Hepatocyte (in vitro differentiated cells): ENCODE data around the gene NDUFB11. TPM values are rescaled to one million over a fixed set of nuclear protein-coding genes. Genes with fewer than 3 reads are reported as not detected.
A peak's percentile ranks its signal among the peaks of the same experiment; 100 is the strongest.

ENCODE experiments used
- DNase-seq: peaks from one replicate; pipeline ENCODE4 v3.0.0-alpha.2; 2016; ENCODE audit warnings: low spot score
- H2AFZ ChIP-seq: fragments of 200-600 bp; sonication (generic); 2 replicates; pipeline ENCODE4 v1.6.0; 2016; ENCODE audit warnings: antibody characterized with exemption, mild to moderate bottlenecking
- H3K27ac ChIP-seq: fragments of 200-600 bp; sonication (generic); 2 replicates; pipeline ENCODE4 v1.5.1; 2016; ENCODE audit warnings: mild to moderate bottlenecking
- H3K27me3 ChIP-seq: fragments of 200-600 bp; sonication (generic); 2 replicates; pipeline ENCODE4 v1.6.1; 2016
- H3K36me3 ChIP-seq: fragments of 200-600 bp; sonication (generic); replicated peaks from 2 replicates; pipeline ENCODE4 v1.5.1; 2016; ENCODE audit warnings: low read depth; ENCODE audit not compliant: insufficient read depth
- H3K4me1 ChIP-seq: fragments of 200-600 bp; sonication (generic); 2 replicates; pipeline ENCODE4 v1.5.1; 2016; ENCODE audit warnings: mild to moderate bottlenecking, moderate library complexity; ENCODE audit not compliant: insufficient read depth
- H3K4me2 ChIP-seq: fragments of 200-600 bp; sonication (generic); 2 replicates; pipeline ENCODE4 v1.6.0; 2016
- H3K4me3 ChIP-seq: fragments of 200-600 bp; sonication (generic); 2 replicates; pipeline ENCODE4 v1.5.1; 2016; ENCODE audit warnings: mild to moderate bottlenecking
- H3K79me2 ChIP-seq: fragments of 200-600 bp; sonication (generic); 2 replicates; pipeline ENCODE4 v1.6.0; 2017; ENCODE audit warnings: mild to moderate bottlenecking
- H3K9me2 ChIP-seq: fragments of 200-600 bp; sonication (generic); replicated peaks from 2 replicates; pipeline ENCODE4 v1.6.0; 2017; ENCODE audit warnings: mild to moderate bottlenecking; ENCODE audit not compliant: insufficient read depth
- H3K9me3 ChIP-seq: fragments of 200-600 bp; sonication (generic); 2 replicates; pipeline ENCODE4 v1.5.1; 2016; ENCODE audit warnings: low read depth, mild to moderate bottlenecking
- H4K20me1 ChIP-seq: fragments of 200-600 bp; sonication (generic); 2 replicates; pipeline ENCODE4 v1.6.0; 2016; ENCODE audit warnings: mild to moderate bottlenecking; ENCODE audit not compliant: insufficient read depth, poor library complexity, severe bottlenecking
- EZH2 ChIP-seq: fragments of 200-600 bp; sonication (generic); IDR thresholded peaks from 2 replicates; pipeline ENCODE4 v1.6.1; 2016; ENCODE audit warnings: antibody characterized with exemption, mild to moderate bottlenecking, borderline replicate concordance
- EZH2phosphoT487 ChIP-seq: fragments of 200-600 bp; sonication (generic); IDR thresholded peaks from one replicate; pipeline ENCODE4 v1.6.1; 2018; ENCODE audit warnings: antibody characterized with exemption, mild to moderate bottlenecking, low read depth, moderate library complexity; ENCODE audit not compliant: unreplicated experiment, severe bottlenecking
- WGBS: methylation state at CpG from one replicate; pipeline ENCODE4 v1.1.6; 2016; ENCODE audit warnings: low lambda C conversion rate; ENCODE audit errors: missing lambda C conversion rate; 5-methylcytosine and 5-hydroxymethylcytosine counted together
- polyA plus RNA-seq: library from polyadenylated mRNA; unstranded; fragments of >200 nt; fragmentation: Nextera tagmentation; extraction: Ambion mirVana; gene quantifications from 2 replicates; pipeline ENCODE4 v1.2.1, GENCODE V29; 2016
- total RNA-seq: library from RNA; depleted of rRNA; stranded (reverse); fragments of >200 nt; gene quantifications from 2 replicates; pipeline ENCODE4 v1.2.3, GENCODE V29; 2014
- TF ChIP-seq, protein P1 (sequence below): fragments of 200-600 bp; sonication (generic); IDR thresholded peaks from 2 replicates; pipeline ENCODE4 v1.5.1; 2016; ENCODE audit warnings: antibody characterized with exemption, mild to moderate bottlenecking; ENCODE audit not compliant: poor library complexity

Gene NDUFB11
- total and polyA plus RNA-seq, 2 experiments from 2014 or later, result 65.4 to 168 TPM

DNA sequence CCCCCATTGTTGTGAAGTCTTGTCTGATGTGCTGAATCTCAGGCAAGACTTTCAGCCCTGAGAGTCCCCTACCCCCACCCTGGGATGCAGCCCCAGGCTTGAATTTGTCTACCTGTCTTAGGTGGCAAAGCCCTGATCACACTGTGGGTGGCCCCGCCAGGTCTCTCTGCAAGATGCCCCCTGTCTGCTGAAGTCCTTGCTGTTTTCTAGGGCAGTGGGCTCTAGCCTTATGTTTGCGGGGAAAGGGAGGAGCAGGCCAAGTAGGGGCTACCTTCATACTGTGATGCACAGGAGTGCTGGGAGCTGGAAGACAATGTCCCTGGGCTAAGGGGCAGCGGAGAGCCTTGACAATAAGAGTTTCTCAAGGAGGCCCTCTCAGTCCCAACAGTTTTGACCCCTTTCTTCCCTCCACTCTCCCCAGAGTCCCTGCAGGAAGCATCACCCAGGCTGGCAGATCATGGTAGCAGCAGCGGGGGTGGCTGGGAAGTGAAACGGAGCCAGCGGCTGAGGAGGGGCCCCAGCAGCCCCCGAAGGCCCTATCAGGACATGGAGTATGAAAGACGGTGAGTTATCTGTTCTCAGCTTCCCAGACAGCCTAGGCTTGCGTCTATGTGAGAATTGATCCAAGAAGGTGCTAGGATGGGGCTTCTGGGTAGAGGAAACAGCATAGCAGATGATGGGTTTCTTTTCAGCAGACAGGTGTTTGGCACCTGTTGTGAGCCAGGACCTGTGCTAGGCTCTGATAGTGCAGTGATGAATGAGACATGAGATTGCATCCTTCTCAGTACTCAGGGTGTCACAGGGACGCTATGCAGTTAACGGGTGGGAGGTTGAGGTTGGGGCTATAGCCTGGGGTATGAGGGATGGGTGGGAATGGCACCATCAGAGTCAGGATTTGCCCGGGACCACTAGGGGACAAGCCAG is 2.7 kb upstream of the NDUFB11 start:
- 76% methylated on average over 12 of the region's 12 CpGs for WGBS
- no peaks in the 10 kb centered on the region for H3K27me3 ChIP-seq
- peaks cover 4% of the 10 kb centered on the region for H3K4me1 ChIP-seq
- H3K27ac ChIP-seq, result no peak overlapping the region
- no peaks in the 10 kb centered on the region for H3K36me3 ChIP-seq
- no peak overlapping the region for H3K4me3 ChIP-seq
- H4K20me1 ChIP-seq, result peaks cover 29% of the 10 kb centered on the region
- no peaks in the 10 kb centered on the region for H3K9me2 ChIP-seq
- peaks cover 70% of the 10 kb centered on the region for H3K79me2 ChIP-seq
- TF ChIP-seq EZH2 (no peak), EZH2phosphoT487 (no peak)
- TF ChIP-seq, protein P1, sequence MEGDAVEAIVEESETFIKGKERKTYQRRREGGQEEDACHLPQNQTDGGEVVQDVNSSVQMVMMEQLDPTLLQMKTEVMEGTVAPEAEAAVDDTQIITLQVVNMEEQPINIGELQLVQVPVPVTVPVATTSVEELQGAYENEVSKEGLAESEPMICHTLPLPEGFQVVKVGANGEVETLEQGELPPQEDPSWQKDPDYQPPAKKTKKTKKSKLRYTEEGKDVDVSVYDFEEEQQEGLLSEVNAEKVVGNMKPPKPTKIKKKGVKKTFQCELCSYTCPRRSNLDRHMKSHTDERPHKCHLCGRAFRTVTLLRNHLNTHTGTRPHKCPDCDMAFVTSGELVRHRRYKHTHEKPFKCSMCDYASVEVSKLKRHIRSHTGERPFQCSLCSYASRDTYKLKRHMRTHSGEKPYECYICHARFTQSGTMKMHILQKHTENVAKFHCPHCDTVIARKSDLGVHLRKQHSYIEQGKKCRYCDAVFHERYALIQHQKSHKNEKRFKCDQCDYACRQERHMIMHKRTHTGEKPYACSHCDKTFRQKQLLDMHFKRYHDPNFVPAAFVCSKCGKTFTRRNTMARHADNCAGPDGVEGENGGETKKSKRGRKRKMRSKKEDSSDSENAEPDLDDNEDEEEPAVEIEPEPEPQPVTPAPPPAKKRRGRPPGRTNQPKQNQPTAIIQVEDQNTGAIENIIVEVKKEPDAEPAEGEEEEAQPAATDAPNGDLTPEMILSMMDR, result no peak
- H3K4me2 ChIP-seq, result peak overlapping the region; percentile 82
- H2AFZ ChIP-seq, result no peak overlapping the region
- no peak for DNase-seq
- no peaks in the 10 kb centered on the region for H3K9me3 ChIP-seq

DNA sequence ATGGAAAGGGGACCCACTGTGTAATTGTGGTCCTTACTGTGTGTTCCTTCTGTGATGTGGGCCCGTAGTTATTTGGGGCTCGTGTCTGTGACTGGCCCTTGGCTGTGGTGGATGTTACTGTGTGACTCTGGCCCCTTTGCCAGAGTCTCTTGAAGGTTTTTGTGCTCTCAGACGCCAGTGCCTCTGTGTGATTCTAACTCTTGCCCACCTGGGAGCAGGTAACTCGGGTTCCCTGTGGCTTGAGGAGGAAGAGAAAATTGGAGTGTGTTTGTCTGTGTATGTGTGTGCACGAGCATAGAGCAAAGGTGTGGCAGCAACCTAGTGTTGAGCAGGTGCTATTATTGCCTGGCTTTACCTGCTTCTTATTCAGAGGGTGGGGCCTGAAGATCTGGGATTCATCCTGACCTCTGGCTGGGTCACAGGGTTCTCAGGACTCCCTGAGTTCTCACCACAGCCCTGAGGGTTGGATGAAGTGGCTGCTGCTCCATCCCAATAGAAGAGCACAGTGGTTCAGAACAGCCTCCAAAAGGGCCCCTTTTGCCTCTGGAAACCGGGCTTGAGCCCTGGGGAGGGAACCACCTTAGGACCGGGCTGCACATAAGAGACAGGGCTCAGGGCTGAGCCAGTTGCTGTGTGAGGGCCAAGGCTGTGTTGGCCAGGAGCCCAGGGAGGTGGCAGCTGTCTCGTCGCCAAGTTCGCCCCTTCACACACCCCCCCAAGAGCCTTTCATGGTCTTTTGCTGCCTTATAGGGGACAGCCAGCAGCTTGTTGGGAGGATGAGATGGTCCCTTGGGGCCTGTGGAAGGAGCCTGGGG is 1.8 kb upstream of the NDUFB11 start:
- H3K4me1 ChIP-seq, result peaks cover 4% of the 10 kb centered on the region
- TF ChIP-seq, protein P1, result no peak
- no peak for TF ChIP-seq EZH2phosphoT487
- TF ChIP-seq EZH2, result no peak
- peak overlapping the region; percentile 82 for H3K4me2 ChIP-seq
- no peaks in the 10 kb centered on the region for H3K9me3 ChIP-seq
- peaks cover 61% of the 10 kb centered on the region for H3K79me2 ChIP-seq
- H3K4me3 ChIP-seq, result peak overlapping the region; percentile 56
- no peak overlapping the region for H2AFZ ChIP-seq
- H4K20me1 ChIP-seq, result peaks cover 29% of the 10 kb centered on the region
- WGBS, result 39% methylated on average over 10 of the region's 10 CpGs
- H3K27ac ChIP-seq, result peak overlapping the region; percentile 98
- DNase-seq, result no peak
- H3K9me2 ChIP-seq, result no peaks in the 10 kb centered on the region
- no peaks in the 10 kb centered on the region for H3K36me3 ChIP-seq
- no peaks in the 10 kb centered on the region for H3K27me3 ChIP-seq

DNA sequence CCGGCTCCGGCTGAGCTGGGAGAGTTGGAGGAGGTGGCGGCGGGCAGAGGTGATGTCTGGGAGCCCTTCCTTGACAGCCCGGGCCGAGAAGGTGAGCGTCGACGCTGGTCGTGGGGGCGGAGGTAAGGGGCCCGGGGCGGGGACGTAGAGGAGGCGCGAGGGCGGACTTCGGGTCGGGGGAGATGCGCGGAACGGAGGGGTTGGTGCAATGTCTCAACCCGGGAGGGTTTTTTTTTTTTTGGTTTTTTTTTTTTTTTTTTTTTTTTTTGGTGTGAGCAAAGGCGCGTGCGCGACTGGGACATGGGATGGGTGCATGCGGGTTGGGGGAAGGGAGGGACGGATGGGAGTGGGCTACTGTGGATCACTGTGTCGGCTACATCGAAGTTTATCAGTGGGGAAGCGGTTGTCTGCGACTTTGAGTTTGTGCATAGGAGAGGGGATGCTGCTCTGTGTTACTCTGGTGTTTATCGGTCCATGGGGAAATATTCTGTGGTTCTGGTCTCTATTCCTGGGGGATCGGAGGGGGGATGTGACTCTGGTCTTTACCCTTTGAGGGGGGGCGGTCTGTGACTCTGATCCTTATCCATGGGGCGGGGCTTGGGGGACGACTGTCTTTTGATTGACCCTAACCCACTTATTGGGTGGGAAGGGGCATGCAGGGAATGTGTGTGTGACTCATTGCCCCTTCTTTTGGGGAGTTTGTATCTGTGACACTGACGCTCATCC is 1.1 kb upstream of the NDUFB11 start:
- 50% methylated on average over 15 of the region's 39 CpGs for WGBS
- peaks cover 4% of the 10 kb centered on the region for H3K4me1 ChIP-seq
- peak overlapping the region; percentile 38 for H2AFZ ChIP-seq
- H3K4me2 ChIP-seq, result peak overlapping the region; percentile 82
- H3K79me2 ChIP-seq, result peaks cover 54% of the 10 kb centered on the region
- H3K36me3 ChIP-seq, result no peaks in the 10 kb centered on the region
- peak overlapping the region; percentile 56 for H3K4me3 ChIP-seq
- no peak for DNase-seq
- H3K27ac ChIP-seq, result peak overlapping the region; percentile 98
- no peaks in the 10 kb centered on the region for H3K9me3 ChIP-seq
- no peaks in the 10 kb centered on the region for H3K9me2 ChIP-seq
- peaks cover 21% of the 10 kb centered on the region for H4K20me1 ChIP-seq
- no peaks in the 10 kb centered on the region for H3K27me3 ChIP-seq
- no peak for TF ChIP-seq EZH2phosphoT487
- TF ChIP-seq, protein P1, result no peak
- no peak for TF ChIP-seq EZH2
